ENCODE results near the gene ACTN3. TPM values are rescaled to one million over a fixed set of nuclear protein-coding genes. Genes with fewer than 3 reads are reported as not detected.
"Not testable (repeated sequence)": the region's sequence is repeated elsewhere in the genome, so short reads cannot be mapped to it uniquely, and the experiment has no call there.

Gene ACTN3
- total RNA-seq, 2 donors from 2014 or later: 0.58 to 3.0 TPM

DNA sequence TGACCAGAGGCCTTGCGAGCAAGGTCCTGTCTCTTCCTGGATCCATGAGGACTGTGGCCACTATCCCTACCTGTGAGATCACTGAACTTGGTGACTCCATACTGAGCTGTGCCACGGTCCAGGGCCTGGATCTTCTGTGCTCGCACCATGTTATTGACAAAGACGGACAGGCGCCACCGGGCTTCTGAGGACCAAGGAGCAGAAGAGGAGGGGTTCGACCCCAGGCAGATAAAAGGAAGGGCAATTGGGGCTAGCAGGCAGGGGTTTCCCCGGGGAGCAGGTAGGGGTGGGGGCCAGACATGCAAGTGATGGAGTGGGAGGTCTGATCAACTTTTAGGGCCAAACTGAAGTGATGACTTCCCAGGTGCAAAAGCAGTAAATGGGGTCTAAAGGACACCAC is 19.5 kb downstream of the ACTN3 start:
- H3K4me1 Mint-ChIP-seq: no peaks in the 10 kb centered on the region
- H3K27me3 Mint-ChIP-seq: no peaks in the 10 kb centered on the region
- no peaks in the 10 kb centered on the region for H3K9me3 Mint-ChIP-seq
- H3K4me3 Mint-ChIP-seq: peak overlapping the region; percentile 80
- H3K36me3 Mint-ChIP-seq (ENCODE audit: low read depth): no peaks in the 10 kb centered on the region
- ATAC-seq (replicated peaks): no peak
- no peak overlapping the region for H3K27ac Mint-ChIP-seq

DNA sequence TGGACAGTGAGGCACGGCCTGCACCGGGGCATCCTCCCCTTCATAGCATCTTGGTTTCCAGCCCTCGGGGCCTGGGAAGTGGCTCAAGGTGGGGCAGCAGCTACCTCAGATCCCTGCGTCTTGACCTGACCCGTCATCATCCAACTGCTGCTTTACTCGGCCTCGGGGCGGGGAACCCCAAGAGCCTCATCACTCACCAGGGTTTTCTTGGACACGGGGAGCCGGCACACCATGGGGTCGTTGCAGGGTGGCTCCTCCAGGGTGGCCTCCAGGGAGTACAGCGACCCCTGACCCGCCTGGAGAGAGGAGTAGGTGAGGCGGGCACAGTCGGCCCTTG is 21.1 kb downstream of the ACTN3 start:
- Mint-ChIP-seq H3K27me3 (no peaks in the 10 kb centered on the region), H3K27ac (no peak overlapping the region), H3K9me3 (no peaks in the 10 kb centered on the region), H3K4me1 (no peaks in the 10 kb centered on the region), H3K36me3 (ENCODE audit: low read depth) (no peaks in the 10 kb centered on the region), H3K4me3 (peak overlapping the region; percentile 80)
- ATAC-seq (replicated peaks): no peak

GRCh38 chr11:66568124-66568916 is 21.6 kb downstream of the ACTN3 start, which contains the start of gene CTSF:
TSS of gene CTSF (minus strand) at chr11:66568606. CDS start at chr11:66568486, 120 bp downstream.
- H3K9me3 Mint-ChIP-seq: no peaks in the 10 kb centered on the region
- H3K4me1 Mint-ChIP-seq: no peaks in the 10 kb centered on the region
- H3K27ac Mint-ChIP-seq: peak within 1 kb of the TSS; percentile 61
- no peaks in the 10 kb centered on the region for H3K36me3 Mint-ChIP-seq (ENCODE audit: low read depth)
- peak; percentile 99 for ATAC-seq (replicated peaks)
- no peaks in the 10 kb centered on the region for H3K27me3 Mint-ChIP-seq
- H3K4me3 Mint-ChIP-seq: peak within 1 kb of the TSS; percentile 80

- peaks cover 5% of the 10 kb centered on the region for H3K27me3 Mint-ChIP-seq
- H3K27ac Mint-ChIP-seq: no peak overlapping the region
- H3K9me3 Mint-ChIP-seq: no peaks in the 10 kb centered on the region
- H3K4me3 Mint-ChIP-seq: peak overlapping the region; percentile 80
- no peaks in the 10 kb centered on the region for H3K36me3 Mint-ChIP-seq (ENCODE audit: low read depth)
- H3K4me1 Mint-ChIP-seq: no peaks in the 10 kb centered on the region
- no peak for ATAC-seq (replicated peaks)
Measured at GRCh38 chr11:66569076-66569475, 22.4 kb downstream of the ACTN3 start.

DNA sequence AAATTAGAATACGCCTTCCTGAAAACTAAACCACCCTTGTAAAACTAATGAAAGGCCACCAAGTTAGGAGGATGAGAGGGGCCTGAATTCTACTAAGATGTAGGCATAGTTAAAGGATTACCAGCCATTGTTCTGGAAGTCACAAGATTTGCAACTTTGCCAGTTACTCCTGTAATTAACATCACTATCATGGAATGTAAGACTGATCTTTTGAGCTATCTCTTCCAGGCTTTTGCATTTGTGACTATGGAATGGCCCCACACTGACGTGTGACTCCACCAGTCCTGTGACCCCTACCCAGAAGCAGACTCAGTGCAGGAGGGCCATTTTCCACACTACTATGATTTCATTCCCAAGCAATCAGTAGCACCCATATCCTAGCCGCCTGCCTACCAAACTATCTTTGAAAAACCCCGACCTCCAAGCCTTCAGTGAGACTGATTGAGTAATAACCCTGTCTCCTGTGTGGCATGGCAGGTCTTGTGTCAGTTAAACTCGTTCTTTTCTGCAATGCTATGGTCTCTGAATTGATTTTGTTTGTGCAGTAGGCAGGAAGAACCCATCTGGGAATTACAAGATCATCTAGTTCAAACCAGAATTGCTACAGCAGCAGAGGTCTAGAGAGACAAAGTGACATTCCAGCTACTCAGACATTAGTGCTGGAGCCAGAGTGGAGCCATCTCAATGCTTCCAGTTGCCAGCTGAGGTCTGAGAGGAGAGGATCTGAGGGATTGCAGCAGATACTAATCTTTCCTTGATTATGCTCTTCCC is 23.6 kb downstream of the ACTN3 start:
- Mint-ChIP-seq H3K9me3 (no peaks in the 10 kb centered on the region), H3K4me1 (no peaks in the 10 kb centered on the region), H3K27me3 (peaks cover 16% of the 10 kb centered on the region), H3K27ac (no peak overlapping the region), H3K4me3 (no peak overlapping the region), H3K36me3 (ENCODE audit: low read depth) (no peaks in the 10 kb centered on the region)
- ATAC-seq (replicated peaks): no peak

DNA sequence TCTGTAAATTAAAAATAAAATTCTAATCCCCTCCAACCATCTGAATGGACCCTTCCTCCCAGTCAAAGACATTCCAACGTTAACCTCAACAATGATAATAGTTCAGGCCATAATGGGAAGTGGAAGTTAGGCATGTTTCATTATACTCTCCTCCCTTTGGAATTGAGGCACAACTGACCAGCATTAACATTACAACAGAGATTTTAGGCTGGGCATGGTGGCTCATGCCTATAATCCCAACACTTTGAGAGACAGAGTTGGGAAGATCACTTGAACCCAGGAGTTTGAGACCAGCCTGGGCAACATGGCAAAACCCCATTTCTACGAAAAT is 24.1 kb downstream of the ACTN3 start:
- Mint-ChIP-seq H3K4me1 (no peaks in the 10 kb centered on the region), H3K9me3 (no peaks in the 10 kb centered on the region), H3K36me3 (ENCODE audit: low read depth) (no peaks in the 10 kb centered on the region), H3K27ac (no peak overlapping the region), H3K27me3 (peaks cover 18% of the 10 kb centered on the region), H3K4me3 (no peak overlapping the region)
- ATAC-seq (replicated peaks): no peak

GRCh38 chr11:66579017-66579606 is 32.4 kb downstream of the ACTN3 start:
- no peaks in the 10 kb centered on the region for H3K36me3 Mint-ChIP-seq (ENCODE audit: low read depth)
- H3K4me1 Mint-ChIP-seq: peaks cover 21% of the 10 kb centered on the region
- peaks cover 13% of the 10 kb centered on the region for H3K27me3 Mint-ChIP-seq
- no peak overlapping the region for H3K27ac Mint-ChIP-seq
- H3K4me3 Mint-ChIP-seq: peak overlapping the region; percentile 36
- peak; percentile 95 for ATAC-seq (replicated peaks)
- peaks cover 3% of the 10 kb centered on the region for H3K9me3 Mint-ChIP-seq

DNA sequence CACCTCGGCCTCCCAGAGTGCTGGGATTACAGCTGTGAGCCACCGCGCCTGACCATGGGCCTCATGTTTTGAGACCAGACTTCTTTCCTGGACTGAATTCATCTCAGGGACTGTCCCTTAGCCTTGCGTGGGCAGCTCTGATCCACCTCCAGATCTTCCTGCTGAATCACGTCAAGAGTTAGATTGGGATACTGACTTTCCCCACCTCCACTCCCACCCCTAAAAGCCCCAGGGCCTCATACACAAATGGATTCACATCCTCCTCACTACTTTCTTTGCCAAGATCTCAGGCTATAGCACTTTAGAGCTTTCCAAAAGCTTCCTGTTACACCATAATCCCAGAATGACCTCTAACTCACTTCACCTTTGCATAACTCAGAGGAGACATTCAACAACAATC is 34.1 kb downstream of the ACTN3 start:
- peaks cover 3% of the 10 kb centered on the region for H3K9me3 Mint-ChIP-seq
- peak overlapping the region; percentile 32 for H3K4me3 Mint-ChIP-seq
- peak; percentile 68 for ATAC-seq (replicated peaks)
- H3K27me3 Mint-ChIP-seq: no peaks in the 10 kb centered on the region
- peaks cover 21% of the 10 kb centered on the region for H3K4me1 Mint-ChIP-seq
- H3K36me3 Mint-ChIP-seq (ENCODE audit: low read depth): no peaks in the 10 kb centered on the region
- H3K27ac Mint-ChIP-seq: peak overlapping the region; percentile 73

DNA sequence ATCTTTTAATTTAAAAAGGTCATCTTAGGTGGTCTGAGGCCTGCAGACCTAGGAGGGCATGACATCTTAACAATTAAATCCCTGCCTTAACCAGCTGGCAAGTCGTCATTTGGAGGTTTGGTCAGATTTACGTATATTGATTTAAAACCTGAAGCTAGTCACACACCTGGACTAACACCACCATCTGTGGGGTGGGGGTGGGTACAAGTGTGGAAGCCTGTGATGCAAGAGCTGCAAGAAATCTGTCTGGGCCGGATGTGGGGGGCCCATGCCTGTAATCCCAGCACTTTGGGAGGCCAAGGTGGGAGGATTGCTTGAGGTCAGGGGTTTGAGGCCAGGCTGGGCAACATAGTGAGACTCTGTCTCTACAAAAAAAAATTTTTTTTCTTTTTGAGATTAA is 34.6 kb downstream of the ACTN3 start:
- H3K27me3 Mint-ChIP-seq: no peaks in the 10 kb centered on the region
- no peak for ATAC-seq (replicated peaks)
- peaks cover 21% of the 10 kb centered on the region for H3K4me1 Mint-ChIP-seq
- no peaks in the 10 kb centered on the region for H3K36me3 Mint-ChIP-seq (ENCODE audit: low read depth)
- H3K9me3 Mint-ChIP-seq: peaks cover 3% of the 10 kb centered on the region
- peak overlapping the region; percentile 73 for H3K27ac Mint-ChIP-seq
- peak overlapping the region; percentile 32 for H3K4me3 Mint-ChIP-seq

DNA sequence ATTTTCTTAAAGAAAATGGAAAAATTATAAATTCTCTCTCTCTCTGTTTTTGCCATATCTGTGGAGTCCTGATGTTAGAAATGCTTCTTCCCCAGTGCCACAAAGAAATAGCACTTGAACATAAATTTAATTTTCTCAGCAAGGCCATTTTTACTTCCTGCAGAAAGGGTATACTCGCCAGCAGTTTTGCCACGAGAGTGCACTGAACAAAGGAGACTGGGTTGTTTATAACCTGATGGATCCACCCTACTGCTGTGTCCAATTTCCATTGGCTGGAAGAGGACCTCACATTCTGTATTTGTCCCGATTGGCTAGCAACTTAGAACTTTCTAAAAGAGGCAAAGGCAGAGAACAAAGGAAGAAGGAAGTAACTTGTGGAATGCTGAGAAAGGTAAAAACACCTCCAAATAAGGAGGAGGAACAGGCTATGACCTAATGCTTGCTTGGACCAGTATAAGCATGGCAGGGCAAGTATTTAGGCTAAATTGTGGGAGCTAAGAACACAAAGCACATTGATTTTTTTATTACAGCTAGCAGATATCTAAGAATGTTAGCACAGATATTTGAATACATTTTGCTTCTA is 36.0 kb downstream of the ACTN3 start:
- H3K4me3 Mint-ChIP-seq; H3K36me3 Mint-ChIP-seq (ENCODE audit: low read depth); ATAC-seq (replicated peaks); H3K27ac Mint-ChIP-seq; H3K9me3 Mint-ChIP-seq; H3K27me3 Mint-ChIP-seq: not testable (repeated sequence)
- H3K4me1 Mint-ChIP-seq: peaks cover 21% of the 10 kb centered on the region

DNA sequence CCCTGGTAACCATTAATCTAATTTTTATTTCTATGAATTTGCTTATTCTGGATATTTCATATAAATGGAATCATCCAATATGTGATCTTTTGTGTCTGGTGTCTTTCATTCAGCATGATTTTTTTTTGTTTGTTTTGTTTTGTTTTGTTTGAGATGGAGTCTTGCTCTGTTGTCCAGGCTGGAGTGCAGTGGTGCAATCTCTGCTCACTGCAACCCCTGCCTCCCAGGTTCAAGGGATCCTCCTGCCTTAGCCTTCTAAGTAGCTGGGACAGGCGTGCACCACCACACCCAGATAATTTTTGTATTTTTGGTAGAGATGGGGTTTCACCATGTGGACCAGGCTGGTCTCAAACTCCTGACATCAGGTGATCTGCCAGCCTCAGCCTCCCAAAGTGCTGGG is 38.7 kb downstream of the ACTN3 start:
- H3K27ac Mint-ChIP-seq: not testable (repeated sequence)

DNA sequence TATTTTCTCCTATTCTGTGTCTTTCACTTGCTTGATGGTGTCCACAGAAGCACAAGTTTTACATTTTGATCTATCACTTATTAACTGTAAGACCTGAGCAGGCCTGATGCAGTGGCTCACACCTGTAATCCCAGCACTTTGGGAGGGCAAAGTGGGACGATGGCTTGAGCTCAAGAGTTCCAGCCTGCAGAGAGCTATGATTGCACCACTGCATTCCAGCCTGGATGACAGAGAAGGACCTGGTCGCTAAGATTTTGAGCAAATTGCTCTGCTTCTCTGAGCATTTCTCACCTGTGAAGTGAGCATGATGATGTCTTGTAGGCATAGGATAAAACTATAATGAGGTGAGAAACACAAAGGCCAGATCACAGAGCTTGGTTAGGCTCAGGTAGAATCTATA is 39.4 kb downstream of the ACTN3 start:
- no peak overlapping the region for H3K4me3 Mint-ChIP-seq
- H3K27me3 Mint-ChIP-seq: no peaks in the 10 kb centered on the region
- ATAC-seq (replicated peaks): no peak
- H3K27ac Mint-ChIP-seq: no peak overlapping the region
- no peaks in the 10 kb centered on the region for H3K36me3 Mint-ChIP-seq (ENCODE audit: low read depth)
- peaks cover 3% of the 10 kb centered on the region for H3K9me3 Mint-ChIP-seq
- H3K4me1 Mint-ChIP-seq: peaks cover 1% of the 10 kb centered on the region

More for the DNA sequence above, 38.7 kb downstream of the ACTN3 start:
- H3K9me3 Mint-ChIP-seq; H3K4me3 Mint-ChIP-seq; H3K27me3 Mint-ChIP-seq; H3K36me3 Mint-ChIP-seq (ENCODE audit: low read depth); ATAC-seq (replicated peaks); H3K4me1 Mint-ChIP-seq: not testable (repeated sequence)

GRCh38 chr11:66589315-66589714 is 42.6 kb downstream of the ACTN3 start:
- not testable (repeated sequence) for H3K27me3 Mint-ChIP-seq; H3K27ac Mint-ChIP-seq; ATAC-seq (replicated peaks); H3K9me3 Mint-ChIP-seq; H3K36me3 Mint-ChIP-seq (ENCODE audit: low read depth); H3K4me3 Mint-ChIP-seq; H3K4me1 Mint-ChIP-seq

- H3K9me3 Mint-ChIP-seq: no peaks in the 10 kb centered on the region
- no peak overlapping the region for H3K4me3 Mint-ChIP-seq
- H3K36me3 Mint-ChIP-seq (ENCODE audit: low read depth): peaks cover 8% of the 10 kb centered on the region
- no peaks in the 10 kb centered on the region for H3K27me3 Mint-ChIP-seq
- ATAC-seq (replicated peaks): no peak
- peaks cover 9% of the 10 kb centered on the region for H3K4me1 Mint-ChIP-seq
- no peak overlapping the region for H3K27ac Mint-ChIP-seq
Measured at GRCh38 chr11:66589996-66590675, 43.4 kb downstream of the ACTN3 start.

All from activated T-helper 17 cell treated with anti-CD3 and anti-CD28 coated beads, Interleukin-2, amount 50 U/mL, for 72 hours (primary cell).